ENCODE data around the gene SND1.

DNA sequence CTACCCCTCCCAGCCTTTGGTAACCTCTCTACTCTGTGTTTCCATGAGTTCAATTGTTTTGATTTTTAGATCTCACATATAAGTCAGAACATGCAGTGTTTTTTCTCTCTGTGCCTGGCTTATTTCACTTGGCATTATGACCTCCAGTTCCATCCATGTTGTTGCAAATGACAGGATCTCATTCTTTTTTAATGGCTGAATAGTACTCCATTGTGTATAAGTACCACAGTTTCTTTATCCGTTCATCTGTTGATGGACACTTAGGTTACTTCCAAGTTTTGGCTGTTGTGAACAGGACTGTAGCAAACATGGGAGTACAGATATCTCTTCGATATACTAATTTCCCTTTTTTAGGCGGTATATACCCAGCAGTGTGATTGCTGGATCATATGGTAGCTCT, 237.7 kb downstream of the SND1 start:
- TF ChIP-seq CTCF (IDR thresholded peaks at IDR 0.05) = no peak
- TF ChIP-seq EZH2 (IDR thresholded peaks at IDR 0.05; ENCODE audit: borderline replicate concordance, insufficient read depth, low read depth, low read length, poor library complexity, severe bottlenecking) = no peak

Data from B cell (primary cell).